ENCODE measurements around the gene ASCL5.

Gene ASCL5

GRCh38 chr1:201142849-201143725, 16.1 kb upstream of the ASCL5 start:
- no peak for DNase-seq (ENCODE audit: low read depth, low spot score)
- no peak overlapping the region for H3K9ac ChIP-seq (ENCODE audit: insufficient read length, low read depth)

DNA sequence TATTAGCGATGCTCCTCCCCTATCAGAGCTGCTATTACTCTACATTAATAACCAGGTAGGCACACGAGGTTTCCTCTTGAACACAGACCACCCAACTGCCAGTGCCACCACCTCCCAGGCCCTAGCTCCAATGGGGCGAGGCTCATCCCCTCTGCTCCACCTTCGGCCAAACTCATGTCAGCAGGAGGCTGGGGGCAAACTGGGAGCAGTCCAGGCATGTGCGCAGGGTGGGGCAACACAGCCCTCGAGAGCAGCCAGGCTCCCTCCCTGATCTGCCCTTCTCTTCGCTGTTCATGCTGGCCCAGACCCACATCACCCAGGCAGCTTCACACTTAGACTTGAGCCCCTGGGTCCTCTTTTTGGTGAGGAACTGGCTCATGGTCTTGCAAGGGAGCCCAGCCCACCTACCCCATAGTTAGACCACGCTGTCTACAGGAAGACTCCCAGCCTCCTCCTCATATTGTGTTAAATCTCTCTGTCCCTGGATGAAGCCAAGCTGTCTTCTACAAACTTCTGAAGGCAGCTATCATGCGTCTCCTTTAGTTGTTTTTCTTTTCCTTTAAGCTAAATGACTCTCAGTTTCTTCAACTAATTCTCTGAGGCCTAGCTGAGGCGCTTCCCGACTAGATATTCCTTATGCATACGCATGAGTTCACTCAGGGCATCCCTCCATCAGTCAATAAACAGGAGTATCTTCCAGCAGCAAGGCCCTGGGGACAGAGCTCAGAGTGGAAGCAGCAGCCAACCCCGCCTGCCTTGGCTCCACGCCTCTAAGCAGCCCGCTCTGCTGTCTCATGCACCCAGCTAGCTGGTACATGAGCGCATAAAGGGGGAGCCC, 15.2 kb upstream of the ASCL5 start:
- Histone ChIP-seq H3K4me1 (ENCODE audit: insufficient read depth, insufficient read length) (no peaks in the 10 kb centered on the region), H3K27me3 (ENCODE audit: insufficient read depth, insufficient read length) (no peaks in the 10 kb centered on the region), H3K9ac (ENCODE audit: insufficient read length, low read depth) (no peak overlapping the region), H3K9me3 (ENCODE audit: insufficient read depth, low read length) (no peaks in the 10 kb centered on the region), H3K4me3 (ENCODE audit: insufficient read length, low read depth) (no peak overlapping the region), H3K36me3 (ENCODE audit: insufficient read depth, insufficient read length, low read length) (peaks cover 97% of the 10 kb centered on the region)
- DNase-seq (ENCODE audit: low read depth, low spot score): no peak
- TF ChIP-seq YY1 (IDR thresholded peaks at IDR 0.05; ENCODE audit: insufficient read depth, insufficient read length) (no peak), SUZ12 (IDR thresholded peaks at IDR 0.05; ENCODE audit: extremely low read depth, insufficient read depth, insufficient read length) (no peak), ZNF274 (IDR thresholded peaks at IDR 0.05; ENCODE audit: low read depth, low read length) (no peak)

More at GRCh38 chr1:201142849-201143725, 16.1 kb upstream of the ASCL5 start:
- no peaks in the 10 kb centered on the region for H3K27me3 ChIP-seq (ENCODE audit: insufficient read depth, insufficient read length)
- no peak overlapping the region for H3K4me3 ChIP-seq (ENCODE audit: insufficient read length, low read depth)
- no peaks in the 10 kb centered on the region for H3K4me1 ChIP-seq (ENCODE audit: insufficient read depth, insufficient read length)
- H3K36me3 ChIP-seq (ENCODE audit: insufficient read depth, insufficient read length, low read length): peaks cover 100% of the 10 kb centered on the region
- TF ChIP-seq ZNF274 (IDR thresholded peaks at IDR 0.05; ENCODE audit: low read depth, low read length) (no peak), YY1 (IDR thresholded peaks at IDR 0.05; ENCODE audit: insufficient read depth, insufficient read length) (no peak), SUZ12 (IDR thresholded peaks at IDR 0.05; ENCODE audit: extremely low read depth, insufficient read depth, insufficient read length) (no peak)
- H3K9me3 ChIP-seq (ENCODE audit: insufficient read depth, low read length): no peaks in the 10 kb centered on the region

GRCh38 chr1:201141418-201141817, 14.4 kb upstream of the ASCL5 start:
- TF ChIP-seq SUZ12 (IDR thresholded peaks at IDR 0.05; ENCODE audit: extremely low read depth, insufficient read depth, insufficient read length): no peak
- no peak for TF ChIP-seq ZNF274 (IDR thresholded peaks at IDR 0.05; ENCODE audit: low read depth, low read length)
- TF ChIP-seq YY1 (IDR thresholded peaks at IDR 0.05; ENCODE audit: insufficient read depth, insufficient read length): no peak
- Histone ChIP-seq H3K9ac (ENCODE audit: insufficient read length, low read depth) (no peak overlapping the region), H3K36me3 (ENCODE audit: insufficient read depth, insufficient read length, low read length) (peaks cover 96% of the 10 kb centered on the region), H3K4me1 (ENCODE audit: insufficient read depth, insufficient read length) (peaks cover 2% of the 10 kb centered on the region), H3K4me3 (ENCODE audit: insufficient read length, low read depth) (no peak overlapping the region), H3K9me3 (ENCODE audit: insufficient read depth, low read length) (no peaks in the 10 kb centered on the region), H3K27me3 (ENCODE audit: insufficient read depth, insufficient read length) (no peaks in the 10 kb centered on the region)
- DNase-seq (ENCODE audit: low read depth, low spot score): no peak

- TF ChIP-seq YY1 (IDR thresholded peaks at IDR 0.05; ENCODE audit: insufficient read depth, insufficient read length) (no peak), ZNF274 (IDR thresholded peaks at IDR 0.05; ENCODE audit: low read depth, low read length) (no peak), SUZ12 (IDR thresholded peaks at IDR 0.05; ENCODE audit: extremely low read depth, insufficient read depth, insufficient read length) (no peak)
These were observed 13.9 kb upstream of the ASCL5 start for GRCh38 chr1:201140941-201141260.

GRCh38 chr1:201140235-201140940, 13.4 kb upstream of the ASCL5 start:
- DNase-seq (ENCODE audit: low read depth, low spot score): no peak
- no peaks in the 10 kb centered on the region for H3K27me3 ChIP-seq (ENCODE audit: insufficient read depth, insufficient read length)
- H3K4me1 ChIP-seq (ENCODE audit: insufficient read depth, insufficient read length): peaks cover 2% of the 10 kb centered on the region
- TF ChIP-seq SUZ12 (IDR thresholded peaks at IDR 0.05; ENCODE audit: extremely low read depth, insufficient read depth, insufficient read length) (no peak), ZNF274 (IDR thresholded peaks at IDR 0.05; ENCODE audit: low read depth, low read length) (no peak), YY1 (IDR thresholded peaks at IDR 0.05; ENCODE audit: insufficient read depth, insufficient read length) (no peak)
- H3K9me3 ChIP-seq (ENCODE audit: insufficient read depth, low read length): no peaks in the 10 kb centered on the region
- H3K9ac ChIP-seq (ENCODE audit: insufficient read length, low read depth): no peak overlapping the region
- H3K36me3 ChIP-seq (ENCODE audit: insufficient read depth, insufficient read length, low read length): peaks cover 96% of the 10 kb centered on the region
- H3K4me3 ChIP-seq (ENCODE audit: insufficient read length, low read depth): no peak overlapping the region

More at GRCh38 chr1:201140941-201141260, 13.9 kb upstream of the ASCL5 start:
- Histone ChIP-seq H3K4me1 (ENCODE audit: insufficient read depth, insufficient read length) (peaks cover 2% of the 10 kb centered on the region), H3K27me3 (ENCODE audit: insufficient read depth, insufficient read length) (no peaks in the 10 kb centered on the region), H3K4me3 (ENCODE audit: insufficient read length, low read depth) (no peak overlapping the region), H3K9ac (ENCODE audit: insufficient read length, low read depth) (no peak overlapping the region), H3K36me3 (ENCODE audit: insufficient read depth, insufficient read length, low read length) (peaks cover 96% of the 10 kb centered on the region), H3K9me3 (ENCODE audit: insufficient read depth, low read length) (no peaks in the 10 kb centered on the region)
- DNase-seq (ENCODE audit: low read depth, low spot score): no peak

DNA sequence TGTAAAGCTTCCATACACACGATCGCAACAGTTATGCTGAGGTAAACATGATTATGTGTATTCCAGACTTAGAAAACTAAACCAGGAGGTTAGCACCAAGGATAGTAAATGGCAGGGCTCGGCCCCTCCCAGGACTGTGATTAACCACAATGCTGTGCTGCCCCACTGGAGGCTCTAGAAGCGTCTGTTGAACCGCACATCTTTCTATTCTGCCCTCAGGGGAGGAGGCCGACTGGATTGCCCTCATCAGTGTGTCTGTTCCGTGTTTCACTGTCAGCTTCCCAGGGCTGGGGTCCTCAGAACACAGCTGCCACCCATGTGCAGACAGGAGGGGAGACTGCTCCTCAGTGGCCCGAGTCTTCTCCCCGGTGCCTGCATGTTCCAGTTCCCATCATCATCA, 12.8 kb upstream of the ASCL5 start:
- no peak for DNase-seq (ENCODE audit: low read depth, low spot score)
- no peaks in the 10 kb centered on the region for H3K9me3 ChIP-seq (ENCODE audit: insufficient read depth, low read length)
- TF ChIP-seq YY1 (IDR thresholded peaks at IDR 0.05; ENCODE audit: insufficient read depth, insufficient read length) (no peak), ZNF274 (IDR thresholded peaks at IDR 0.05; ENCODE audit: low read depth, low read length) (no peak), SUZ12 (IDR thresholded peaks at IDR 0.05; ENCODE audit: extremely low read depth, insufficient read depth, insufficient read length) (no peak)
- H3K9ac ChIP-seq (ENCODE audit: insufficient read length, low read depth): no peak overlapping the region
- peaks cover 2% of the 10 kb centered on the region for H3K4me1 ChIP-seq (ENCODE audit: insufficient read depth, insufficient read length)
- H3K36me3 ChIP-seq (ENCODE audit: insufficient read depth, insufficient read length, low read length): peaks cover 96% of the 10 kb centered on the region
- no peak overlapping the region for H3K4me3 ChIP-seq (ENCODE audit: insufficient read length, low read depth)
- no peaks in the 10 kb centered on the region for H3K27me3 ChIP-seq (ENCODE audit: insufficient read depth, insufficient read length)
